GM06990 (cell line): ENCODE measurements around the gene FPR1.

Source experiments
- DNase-seq: peaks from one replicate; pipeline ENCODE4 v3.0.0-alpha.2; 2011; ENCODE audit not compliant: insufficient read length; ENCODE audit errors: extremely low read depth
- H3K27me3 ChIP-seq: replicated peaks from 2 replicates; pipeline ENCODE4 v1.6.0; 2011; ENCODE audit warnings: low read length; ENCODE audit not compliant: control insufficient read depth, insufficient read depth
- H3K36me3 ChIP-seq: 2 replicates; pipeline ENCODE4 v1.5.1; 2011; ENCODE audit warnings: low read length; ENCODE audit not compliant: control insufficient read depth, insufficient read depth
- H3K4me3 ChIP-seq: replicated peaks from 2 replicates; pipeline ENCODE4 v1.5.1; 2011; ENCODE audit warnings: low read depth, mild to moderate bottlenecking, control low read depth, low read length
- CTCF ChIP-seq: IDR thresholded peaks from 2 replicates; pipeline ENCODE4 v1.5.1; 2011; ENCODE audit warnings: low read length, control low read depth, mild to moderate bottlenecking, inconsistent platforms; ENCODE audit not compliant: insufficient read depth, poor library complexity, severe bottlenecking

The FPR1 gene

GRCh38 chr19:51751655-51752054, at the start of gene FPR1:
TSS of gene FPR1 (minus strand) at chr19:51751878. CDS start at chr19:51746994, 4,884 bp downstream.
- Histone ChIP-seq H3K36me3 (no peaks in the 10 kb centered on the region), H3K27me3 (no peaks in the 10 kb centered on the region), H3K4me3 (no peak within 1 kb of the TSS)
- TF ChIP-seq CTCF, result no peak
- no peak for DNase-seq

- no peak for DNase-seq
- Histone ChIP-seq H3K27me3 (no peaks in the 10 kb centered on the region), H3K36me3 (no peaks in the 10 kb centered on the region), H3K4me3 (no peak overlapping the region)
- TF ChIP-seq CTCF, result no peak
Measured at GRCh38 chr19:51800473-51801244, 49.0 kb upstream of the FPR1 start.

- Histone ChIP-seq H3K27me3 (no peaks in the 10 kb centered on the region), H3K36me3 (no peaks in the 10 kb centered on the region), H3K4me3 (no peak overlapping the region)
- no peak for DNase-seq
- TF ChIP-seq CTCF, result no peak
Measured at GRCh38 chr19:51799774-51800472, 48.2 kb upstream of the FPR1 start.

- no peaks in the 10 kb centered on the region for H3K36me3 ChIP-seq
- no peaks in the 10 kb centered on the region for H3K27me3 ChIP-seq
- no peak for DNase-seq
- H3K4me3 ChIP-seq, result no peak overlapping the region
- no peak for TF ChIP-seq CTCF
Measured at GRCh38 chr19:51799034-51799773, 47.5 kb upstream of the FPR1 start.

- H3K27me3 ChIP-seq, result no peaks in the 10 kb centered on the region
- TF ChIP-seq CTCF, result no peak
- no peak overlapping the region for H3K4me3 ChIP-seq
- no peak for DNase-seq
- no peaks in the 10 kb centered on the region for H3K36me3 ChIP-seq
Measured at GRCh38 chr19:51798062-51798461, 46.4 kb upstream of the FPR1 start.
